ENCODE data around the gene GMPPA. TPM values are rescaled to one million over a fixed set of nuclear protein-coding genes. Genes with fewer than 3 reads are reported as not detected.

Gene GMPPA
- total and polyA plus RNA-seq, 9 of the 15 experiments (the other 6 are each of a cell fraction or from before 2014, with no cell fraction given): 7.0 to 101 (median 66.7) TPM

GRCh38 chr2:219531639-219532377 lies 33.1 kb downstream of the GMPPA start:
- DNase-seq (ENCODE audit: extremely low read depth in 1 of 4, low spot score in 3 of 4): no peak

GRCh38 chr2:219532378-219532649 lies 33.6 kb downstream of the GMPPA start:
- Histone ChIP-seq H3K4me1 (replicated peaks in 1 of 2; ENCODE audit: control insufficient read depth in 2 of 2, insufficient read depth in 2 of 2, low read length in 2 of 2) (peaks cover 28 to 52% of the 10 kb centered on the region in 2 experiments), H4K20me1 (replicated peaks; ENCODE audit: control insufficient read depth, insufficient read depth, low read length) (0 out of 2 replicates have a peak, but pooled peaks cover 3% of the 10 kb centered on the region), H3K27me3 (ENCODE audit: control insufficient read depth in 2 of 2, insufficient read depth in 2 of 2, low read length in 2 of 2) (no peaks in the 10 kb centered on the region), H3K4me3 (no peak overlapping the region), H3K27ac (ENCODE audit: extremely low read depth, low read depth, low read length) (no peak overlapping the region), H3K36me3 (ENCODE audit: control insufficient read depth, insufficient read depth, low read length) (peaks cover 43% of the 10 kb centered on the region; the same call in 2 of the 3 replicates), H2AFZ (ENCODE audit: low read depth, low read length) (no peak overlapping the region), H3K9me1 (ENCODE audit: control insufficient read depth, insufficient read depth, low read length) (no peaks in the 10 kb centered on the region), H3K9ac (ENCODE audit: insufficient read depth in 1 of 2, low read depth in 2 of 2, low read length in 2 of 2) (no peak overlapping the region), H3K79me2 (ENCODE audit: control insufficient read depth, insufficient read depth, low read length) (peaks cover 54% of the 10 kb centered on the region), H3K4me2 (ENCODE audit: insufficient read depth, low read length) (no peak overlapping the region), H3K9me3 (replicated peaks; ENCODE audit: control insufficient read depth, insufficient read depth, low read depth, low read length) (no peaks in the 10 kb centered on the region)
- CTCF ChIA-PET (ENCODE audit: low intra/inter-chr PET ratio): no interaction called here
- POLR2A ChIA-PET: interaction anchor here (0.7 kb wide), 1 partner anchor 33 kb away, joined by 4 read pairs; no protein-coding TSS in a partner anchor
- 72% methylated on average over 6 of the region's 8 CpGs for WGBS (ENCODE audit: insufficient coverage, low coverage, missing lambda C conversion rate)
- BruUV-seq (replicated peaks): no TSS peak
- no peak for FAIRE-seq
- in situ Hi-C loops (cut with MboI) (loop anchor here (5.0 kb wide), 1 partner anchor 125 kb away; no protein-coding TSS in a partner anchor), intact Hi-C loops (cut with micrococcal nuclease) (no loop called here)
- ATAC-seq: no peak
- no peak for DNase-seq (ENCODE audit: extremely low read depth in 1 of 4, low spot score in 3 of 4)
- TF ChIP-seq NCOA4 (IDR thresholded peaks at IDR 0.05; ENCODE audit: partially characterized antibody) (no peak), PCBP1 (IDR thresholded peaks at IDR 0.05; ENCODE audit: low read depth, low read length, poor library complexity, severe bottlenecking) (no peak), ARID3A (IDR thresholded peaks at IDR 0.05; ENCODE audit: borderline replicate concordance, low read depth, low read length) (no peak), KDM2B (CRISPR knock-in tag; IDR thresholded peaks at IDR 0.05) (no peak), KLF6 (CRISPR knock-in tag; IDR thresholded peaks at IDR 0.05; ENCODE audit: borderline replicate concordance) (no peak)
- TF ChIP-seq, protein P1, sequence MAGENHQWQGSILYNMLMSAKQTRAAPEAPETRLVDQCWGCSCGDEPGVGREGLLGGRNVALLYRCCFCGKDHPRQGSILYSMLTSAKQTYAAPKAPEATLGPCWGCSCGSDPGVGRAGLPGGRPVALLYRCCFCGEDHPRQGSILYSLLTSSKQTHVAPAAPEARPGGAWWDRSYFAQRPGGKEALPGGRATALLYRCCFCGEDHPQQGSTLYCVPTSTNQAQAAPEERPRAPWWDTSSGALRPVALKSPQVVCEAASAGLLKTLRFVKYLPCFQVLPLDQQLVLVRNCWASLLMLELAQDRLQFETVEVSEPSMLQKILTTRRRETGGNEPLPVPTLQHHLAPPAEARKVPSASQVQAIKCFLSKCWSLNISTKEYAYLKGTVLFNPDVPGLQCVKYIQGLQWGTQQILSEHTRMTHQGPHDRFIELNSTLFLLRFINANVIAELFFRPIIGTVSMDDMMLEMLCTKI (IDR thresholded peaks at IDR 0.05; ENCODE audit: partially characterized antibody): no peak

More at GRCh38 chr2:219531639-219532377, 33.1 kb downstream of the GMPPA start:
- ChIA-PET CTCF (ENCODE audit: low intra/inter-chr PET ratio) (interaction anchor here (0.7 to 3.2 kb wide), 2 partner anchors 56 to 129 kb away, joined by 3 to 25 read pairs; no protein-coding TSS in a partner anchor), POLR2A (interaction anchor here (0.7 kb wide), 1 partner anchor 32 kb away, joined by 4 read pairs; no protein-coding TSS in a partner anchor)
- no TSS peak for BruUV-seq (replicated peaks)
- FAIRE-seq (no peak), ATAC-seq (no peak)
- peaks cover 59% of the 10 kb centered on the region for H3K79me2 ChIP-seq (ENCODE audit: control insufficient read depth, insufficient read depth, low read length)
- TF ChIP-seq BRCA1 (IDR thresholded peaks at IDR 0.05) (no peak), BRCA1 (CRISPR knock-in tag; IDR thresholded peaks at IDR 0.05) (no peak), MAZ (CRISPR knock-in tag; conservative IDR thresholded peaks at IDR 0.05 in 1 of 2, IDR thresholded peaks at IDR 0.05 in 1 of 2) (no peak), POLR2G (IDR thresholded peaks at IDR 0.05; ENCODE audit: low read depth, low read length) (0 out of 2 replicates have a peak, but pooled peaks have one; percentile 21), SRSF3 (IDR thresholded peaks at IDR 0.05; ENCODE audit: insufficient read depth, low read length) (no peak)
- no peaks in the 10 kb centered on the region for H3K27me3 ChIP-seq (ENCODE audit: control insufficient read depth in 2 of 2, insufficient read depth in 2 of 2, low read length in 2 of 2)
- H3K9me3 ChIP-seq (replicated peaks; ENCODE audit: control insufficient read depth, insufficient read depth, low read depth, low read length): no peaks in the 10 kb centered on the region
- H3K36me3 ChIP-seq (ENCODE audit: control insufficient read depth, insufficient read depth, low read length): peaks cover 47% of the 10 kb centered on the region; the same call in 2 of the 3 replicates
- peaks cover 33 to 52% of the 10 kb centered on the region in 2 experiments for H3K4me1 ChIP-seq (replicated peaks in 1 of 2; ENCODE audit: control insufficient read depth in 2 of 2, insufficient read depth in 2 of 2, low read length in 2 of 2)
- H3K4me3 ChIP-seq: no peak overlapping the region
- peak overlapping the region in 1 of 2 experiments; percentile 45; a peak in 1 of 4 replicates for H3K9ac ChIP-seq (ENCODE audit: insufficient read depth in 1 of 2, low read depth in 2 of 2, low read length in 2 of 2)
- H3K4me2 ChIP-seq (ENCODE audit: insufficient read depth, low read length): no peak overlapping the region
- intact Hi-C loops (cut with micrococcal nuclease): loop anchor here (2.0 kb wide), 1 partner anchor 37 kb away; no protein-coding TSS in a partner anchor
- H4K20me1 ChIP-seq (replicated peaks; ENCODE audit: control insufficient read depth, insufficient read depth, low read length): 0 out of 2 replicates have a peak, but pooled peaks cover 3% of the 10 kb centered on the region
- WGBS (ENCODE audit: insufficient coverage, low coverage, missing lambda C conversion rate): 88% methylated on average over 12 of the region's 20 CpGs
- no peaks in the 10 kb centered on the region for H3K9me1 ChIP-seq (ENCODE audit: control insufficient read depth, insufficient read depth, low read length)
- H2AFZ ChIP-seq (ENCODE audit: low read depth, low read length): no peak overlapping the region
- no peak overlapping the region for H3K27ac ChIP-seq (ENCODE audit: extremely low read depth, low read depth, low read length)
- in situ Hi-C loops (cut with MboI): loop anchor here (5.0 kb wide), 1 partner anchor 125 kb away; no protein-coding TSS in a partner anchor

Data from K562 (cell line).